Adrenal gland (tissue), 12 donors: ENCODE results near the gene TST. TPM values are rescaled to one million over a fixed set of nuclear protein-coding genes. Genes with fewer than 3 reads are reported as not detected.

Experiments used
- DNase-seq, 7 donors: peaks; one replicate each; pipeline ENCODE4 v3.0.0-alpha.2; 2019 to 2020
- H3K27ac ChIP-seq, 5 donors: fragments of 200-600 bp; sonication (generic) in 4 of 5; 1 replicate in 3 of 5; 2 replicates in 2 of 5; pipeline versions ENCODE4 v1.5.1 to v1.8.0; 2016 to 2020; ENCODE audit warnings: mild to moderate bottlenecking in 1 of 5
- H3K27me3 ChIP-seq: fragments of 200-600 bp; 2 replicates; pipeline ENCODE4 v1.8.0; 2021
- H3K36me3 ChIP-seq, 2 donors: fragments of 200-600 bp; replicated peaks in 1 of 2; 1 replicate in 1 of 2; 2 replicates in 1 of 2; pipeline versions ENCODE4 v1.5.1 to v1.8.0; 2018 to 2022
- H3K4me1 ChIP-seq, 2 donors: fragments of 200-600 bp; replicated peaks in 1 of 2; 1 replicate in 1 of 2; 2 replicates in 1 of 2; pipeline versions ENCODE4 v1.5.1 to v1.8.0; 2018 to 2021
- H3K4me3 ChIP-seq, 4 donors: fragments of 200-600 bp; sonication (generic) in 3 of 4; one replicate each; pipeline ENCODE4 v1.5.1; 2016 to 2018
- H3K9me3 ChIP-seq, 3 donors: fragments of 200-600 bp; sonication (generic) in 1 of 3; replicated peaks in 1 of 3; 1 replicate in 2 of 3; 2 replicates in 1 of 3; pipeline versions ENCODE4 v1.5.1 to v1.8.0; 2016 to 2021
- CTCF ChIP-seq, 6 experiments: fragments of 450-650 bp in 4 of 6; fragments of 200-600 bp in 2 of 6; sonication (generic) in 1 of 6; IDR thresholded peaks; 1 replicate in 5 of 6; 2 replicates in 1 of 6; pipeline versions ENCODE4 v1.5.1 to v1.8.0; 2016 to 2021; ENCODE audit warnings: antibody characterized with exemption in 6 of 6, mild to moderate bottlenecking in 2 of 6, moderate library complexity in 1 of 6
- POLR2A ChIP-seq, 2 donors: fragments of 450-650 bp; IDR thresholded peaks; one replicate each; pipeline ENCODE4 v1.6.1; 2017; ENCODE audit warnings: antibody characterized with exemption in 2 of 2, mild to moderate bottlenecking in 2 of 2, moderate library complexity in 1 of 2
- WGBS, 4 donors: extraction: QIAGEN DNeasy Blood & Tissue Kit in 2 of 4; methylation state at CpG; one replicate each; pipeline versions ENCODE4 v1.1.5 to v1.1.7; 2013 to 2017; 5-methylcytosine and 5-hydroxymethylcytosine counted together
- intact Hi-C, 2 donors: fragments of 100-400 bp; cut with DNase I; formaldehyde crosslinking; loops; one replicate each; pipeline versions ENCODE4 v1.14.1 to v1.15.0; 2022 to 2023
- polyA plus RNA-seq, 3 donors: library from polyadenylated mRNA; stranded (reverse); fragments of 200-250 nt in 2 of 3; fragments of 350-450 nt in 1 of 3; fragmentation: Illumina TruSeq in 1 of 3; extraction: RNeasy Lipid Tissue Mini Kit (QIAGEN cat#74804) in 1 of 3; gene quantifications; one replicate each; pipeline ENCODE4 v1.2.3, GENCODE V29; 2013 to 2014
- total RNA-seq, 9 donors: library from RNA; depleted of rRNA in 4 of 9; stranded (reverse); fragments of >200 nt in 4 of 9; fragments of 120-200 nt in 1 of 9; fragmentation: NEBNext Ultra II Directional in 1 of 9; extraction: Animal tissue kit (Norgen Biotek cat#: 25700) in 1 of 9; gene quantifications; one replicate each; pipeline versions ENCODE4 v1.1.0 to v1.2.4, GENCODE V29; 2013 to 2023
- donor health status: healthy with polysubstance abuse.
- donor health status: Bipolar disorder and iron deficiency.
- donor health status: DM: yes; HTN: yes; CAD: no.
- donor health status: DM: no; HTN: no; CAD: no.
- donor health status: DM: no; HTN: no; CAD: no.
- donor health status: DM: yes; HTN: yes; CAD: no.

Gene TST
- total and polyA plus RNA-seq, 12 donors: 49.7 to 484 (median 195) TPM

GRCh38 chr22:37052386-37053309 lies 33.4 kb upstream of the TST start:
- peaks cover 0 to 17% of the 10 kb centered on the region in 2 donors for H3K36me3 ChIP-seq
- peaks cover 9 to 13% of the 10 kb centered on the region in 2 donors for H3K4me1 ChIP-seq
- H3K27me3 ChIP-seq: no peaks in the 10 kb centered on the region
- peak overlapping the region in 2 of 4 donors; percentile 54 to 60 for H3K4me3 ChIP-seq
- no peak for DNase-seq
- intact Hi-C loops: no loop called here
- no peak overlapping the region for H3K27ac ChIP-seq
- no peak for TF ChIP-seq POLR2A (IDR thresholded peaks at IDR 0.05)
- TF ChIP-seq CTCF (IDR thresholded peaks at IDR 0.05): no peak
- 68 to 98% (median 74%) methylated on average over 8 to 25 of the region's 25 CpGs for WGBS, 4 donors
- H3K9me3 ChIP-seq: no peaks in the 10 kb centered on the region

- peak within 1 kb of the TSS in 3 of 4 donors; percentile 40 to 60 (median 54) for H3K4me3 ChIP-seq
- DNase-seq: peak; percentile 49 to 73 (median 66)
- no peaks in the 10 kb centered on the region for H3K27me3 ChIP-seq
- peak within 1 kb of the TSS in 2 of 5 donors; percentile 44 to 76 for H3K27ac ChIP-seq
- intact Hi-C loops: no loop called here
- 3 to 15% (median 5%) methylated on average over 13 to 89 of the region's 89 CpGs for WGBS, 4 donors
- H3K4me1 ChIP-seq: peaks cover 9 to 13% of the 10 kb centered on the region in 2 donors
- peaks cover 0 to 9% of the 10 kb centered on the region in 2 donors for H3K36me3 ChIP-seq
- peak in 1 of 2 donors; percentile 22 for TF ChIP-seq POLR2A (IDR thresholded peaks at IDR 0.05)
- peak in 1 of 6 experiments; percentile 8 for TF ChIP-seq CTCF (IDR thresholded peaks at IDR 0.05)
- H3K9me3 ChIP-seq: no peaks in the 10 kb centered on the region
These were observed 32.4 kb upstream of the TST start, which contains the start of gene KCTD17 for GRCh38 chr22:37051391-37052385. TSS of gene KCTD17 (plus strand) at chr22:37051742. CDS start at chr22:37051761, 19 bp downstream.

DNA sequence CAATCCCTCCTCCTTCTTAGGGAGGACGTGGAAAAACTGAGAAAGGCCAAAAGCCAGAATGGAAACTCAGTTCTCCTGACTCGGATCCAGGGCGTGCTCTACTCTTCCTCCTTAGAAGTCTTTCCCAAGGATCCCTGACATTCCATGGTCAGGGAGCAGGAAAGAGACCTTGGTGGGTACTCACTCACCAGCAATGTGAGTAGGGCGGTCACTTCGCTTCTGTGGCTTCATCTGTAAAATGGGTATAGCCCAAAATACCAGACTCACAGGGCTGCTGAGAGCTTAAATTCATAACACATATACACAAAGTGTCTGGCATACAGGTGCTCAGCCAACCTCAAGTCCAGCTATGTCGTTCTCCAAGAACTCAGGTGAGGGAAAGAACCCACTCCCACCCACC lies 31.7 kb upstream of the TST start:
- no peaks in the 10 kb centered on the region for H3K9me3 ChIP-seq
- peaks cover 0 to under 1% of the 10 kb centered on the region in 2 donors for H3K36me3 ChIP-seq
- TF ChIP-seq POLR2A (IDR thresholded peaks at IDR 0.05) (no peak), CTCF (IDR thresholded peaks at IDR 0.05) (no peak)
- peaks cover 9 to 13% of the 10 kb centered on the region in 2 donors for H3K4me1 ChIP-seq
- intact Hi-C loops: no loop called here
- 64 to 74% (median 68%) methylated on average over 6 of the region's 6 CpGs for WGBS, 4 donors
- H3K27me3 ChIP-seq: no peaks in the 10 kb centered on the region
- no peak for DNase-seq
- H3K27ac ChIP-seq: peak overlapping the region in 2 of 5 donors; percentile 44 to 76
- no peak overlapping the region for H3K4me3 ChIP-seq
